Germinal center (tissue), 1 donor: Measurements from ENCODE around the gene SCAPER.
"Not testable (repeated sequence)": the region's sequence is repeated elsewhere in the genome, so short reads cannot be mapped to it uniquely, and the experiment has no call there.

Experiments
- DNase-seq: peaks from one replicate; pipeline ENCODE4 v3.0.0; 2012; ENCODE audit warnings: mixed read lengths, low spot score

Gene SCAPER

DNA sequence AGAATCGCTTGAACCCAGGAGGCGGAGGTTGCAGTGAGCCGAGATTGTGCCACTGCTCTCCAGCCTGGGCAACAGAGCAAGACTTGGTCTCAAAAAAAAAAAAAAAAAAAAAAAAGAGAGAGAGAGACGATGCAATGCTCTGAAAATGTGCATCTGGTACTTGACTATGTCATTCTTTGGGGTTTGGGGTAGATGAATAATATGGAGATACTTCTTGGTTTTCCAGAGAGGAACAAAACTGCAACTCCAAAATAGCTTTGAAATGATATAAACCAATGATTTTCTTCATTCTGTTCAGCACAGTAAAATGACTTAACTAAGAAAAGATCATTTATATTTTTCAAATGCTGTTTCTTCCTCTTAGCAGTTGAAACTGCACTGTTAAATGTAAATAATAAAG is 409.7 kb downstream of the SCAPER start:
- no peak for DNase-seq

DNA sequence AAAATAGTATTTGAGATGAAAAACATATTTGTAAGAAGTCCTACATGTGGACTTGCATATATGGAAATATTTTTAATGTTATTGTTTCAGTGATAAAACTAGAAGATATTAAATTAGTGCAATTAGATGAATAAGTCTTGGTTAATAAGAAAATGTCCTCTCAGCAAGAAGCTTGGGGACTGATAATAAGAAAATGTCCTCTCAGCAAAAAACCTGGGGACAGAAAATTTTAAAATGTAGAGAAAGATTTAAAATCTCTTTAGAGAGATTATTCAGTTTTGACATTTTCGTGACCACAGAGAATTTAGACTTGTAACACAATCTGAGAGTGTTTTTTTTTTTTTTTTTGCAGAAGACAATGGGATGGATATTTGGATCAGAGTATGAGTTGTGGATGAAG is 412.6 kb downstream of the SCAPER start:
- no peak for DNase-seq

- DNase-seq, result no peak
Measured at GRCh38 chr15:76483752-76484151, 421.4 kb downstream of the SCAPER start.

DNA sequence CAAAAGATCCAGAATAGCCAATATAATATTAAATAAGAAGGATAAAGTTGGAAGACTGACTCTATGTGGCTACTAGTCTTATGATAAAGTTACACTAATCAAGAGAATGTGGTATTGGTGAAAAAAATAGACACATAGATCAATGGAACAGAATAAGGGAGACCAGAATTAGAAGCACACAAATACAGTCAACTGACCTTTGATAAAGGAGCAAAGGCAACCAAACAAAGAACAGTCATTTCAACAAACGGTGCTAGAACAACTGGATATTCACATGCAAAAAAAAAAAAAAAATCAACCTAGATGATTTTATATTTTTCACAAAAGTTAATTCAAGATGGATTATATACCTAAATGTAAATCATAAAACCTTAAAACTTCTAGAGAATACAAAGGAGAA is 422.1 kb downstream of the SCAPER start:
- DNase-seq, result no peak

DNA sequence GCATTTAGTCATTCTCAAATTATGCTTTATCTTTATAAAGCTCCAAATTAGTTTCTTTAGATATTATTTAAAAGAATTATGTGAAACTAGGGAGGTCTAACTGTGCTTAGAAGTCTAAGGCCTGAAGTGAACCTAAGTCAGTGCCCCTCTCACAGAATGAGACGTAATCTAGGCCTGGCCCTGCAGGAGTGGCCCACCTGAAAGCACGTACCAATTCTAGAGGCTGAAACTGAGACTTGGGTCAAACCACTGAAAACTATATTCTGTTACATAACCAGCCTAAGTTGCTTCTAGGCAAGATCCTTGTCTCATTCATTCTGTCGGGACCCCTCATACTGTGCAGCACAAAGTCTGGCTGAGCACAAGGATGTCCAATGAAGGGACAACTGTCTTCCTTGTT is 424.9 kb downstream of the SCAPER start:
- no peak for DNase-seq

DNA sequence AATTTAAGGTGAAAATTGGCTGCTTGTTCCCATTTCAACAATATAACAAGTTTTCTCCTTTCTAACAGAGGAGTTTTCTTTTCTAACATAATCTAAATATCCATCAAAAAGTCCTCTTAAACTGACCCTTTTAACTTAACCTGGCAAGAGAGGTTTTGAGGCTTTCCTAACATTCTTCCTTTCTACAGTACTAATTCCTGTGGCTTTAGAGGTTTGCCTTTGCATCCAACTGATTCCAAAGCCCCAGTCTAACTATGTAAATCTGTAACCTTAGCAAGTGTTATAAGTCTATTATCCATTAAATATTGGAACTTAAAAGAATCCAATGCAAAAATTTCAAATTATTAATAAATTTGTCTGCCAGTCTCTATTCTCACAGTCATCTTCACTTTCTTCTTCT is 434.4 kb downstream of the SCAPER start:
- DNase-seq, result no peak

- DNase-seq, result no peak
Measured at GRCh38 chr15:76468722-76469121, 436.4 kb downstream of the SCAPER start.

DNA sequence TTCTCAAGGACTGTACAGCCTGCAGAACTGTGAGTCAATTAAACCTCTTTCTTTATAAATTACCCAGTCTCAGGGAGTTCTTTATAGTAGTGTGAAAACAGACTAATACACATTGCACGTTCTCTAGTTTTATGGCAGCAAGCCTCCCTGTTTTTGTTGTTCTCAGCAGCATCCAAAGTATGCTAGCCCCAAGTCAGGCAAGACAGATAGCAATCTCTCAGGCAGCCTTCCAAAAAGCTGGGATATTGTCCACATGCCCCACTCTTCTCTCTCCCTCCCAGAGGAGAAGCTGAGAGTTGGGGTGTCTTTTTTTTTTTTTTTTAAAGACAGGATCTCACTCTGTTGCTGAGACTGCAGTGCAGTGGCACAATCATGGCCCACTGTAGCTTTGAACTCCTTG is 438.0 kb downstream of the SCAPER start:
- no peak for DNase-seq

DNA sequence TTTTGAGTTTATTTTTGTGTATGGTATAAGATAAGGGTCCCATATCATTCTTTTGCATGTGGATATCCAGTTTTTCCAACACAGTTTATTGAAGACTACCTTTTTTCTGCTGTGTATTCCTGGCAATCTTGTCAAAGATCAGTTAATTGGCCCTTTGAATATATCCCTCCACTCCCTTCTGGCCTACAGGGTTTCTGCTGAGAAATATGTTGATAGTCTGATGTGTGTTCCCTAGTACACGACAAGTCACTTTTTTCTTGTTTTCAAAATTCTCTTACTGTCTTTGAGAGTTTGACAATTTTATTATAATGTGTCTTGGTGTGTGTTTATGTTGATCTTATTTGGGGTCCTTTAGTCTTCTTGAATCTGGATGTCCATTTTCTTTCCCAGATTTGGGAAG is 439.4 kb downstream of the SCAPER start:
- no peak for DNase-seq

DNA sequence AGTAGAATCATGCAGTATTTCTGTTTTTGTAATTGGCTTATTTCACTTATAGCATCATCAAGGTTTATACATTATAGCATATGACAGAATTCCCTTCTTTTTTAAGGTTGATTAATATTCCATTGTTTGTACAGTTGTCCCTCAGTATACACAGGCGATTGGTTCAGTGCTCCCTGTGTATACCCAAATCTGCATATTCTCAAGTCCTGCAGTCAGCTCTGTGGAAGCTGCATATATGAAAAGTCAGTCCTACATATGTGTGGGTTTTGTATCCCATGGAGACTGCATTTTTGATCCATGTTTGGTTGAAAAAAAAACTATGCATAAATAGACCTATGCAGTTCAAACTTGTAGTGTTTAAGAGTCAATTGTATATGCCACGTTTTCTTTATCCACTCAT is 440.9 kb downstream of the SCAPER start:
- DNase-seq, result no peak

DNA sequence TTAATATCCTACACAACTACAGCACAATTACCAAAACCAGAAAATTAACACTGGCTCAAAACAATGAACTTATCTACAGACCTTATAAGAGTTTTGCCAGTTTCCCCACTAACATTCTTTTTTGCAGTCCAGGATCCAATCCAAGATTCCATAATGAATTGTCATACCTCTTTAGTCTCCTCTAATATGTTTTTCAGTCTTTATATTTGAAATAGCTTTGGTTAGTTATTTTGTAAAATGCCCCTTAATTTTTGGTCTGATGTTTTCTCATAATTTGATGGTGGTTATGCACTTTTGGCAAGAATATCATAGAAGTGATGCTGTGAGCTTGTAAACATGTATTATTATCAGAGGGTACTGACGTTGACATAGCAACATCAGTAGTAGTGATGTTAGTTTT is 444.3 kb downstream of the SCAPER start:
- DNase-seq, result no peak

DNA sequence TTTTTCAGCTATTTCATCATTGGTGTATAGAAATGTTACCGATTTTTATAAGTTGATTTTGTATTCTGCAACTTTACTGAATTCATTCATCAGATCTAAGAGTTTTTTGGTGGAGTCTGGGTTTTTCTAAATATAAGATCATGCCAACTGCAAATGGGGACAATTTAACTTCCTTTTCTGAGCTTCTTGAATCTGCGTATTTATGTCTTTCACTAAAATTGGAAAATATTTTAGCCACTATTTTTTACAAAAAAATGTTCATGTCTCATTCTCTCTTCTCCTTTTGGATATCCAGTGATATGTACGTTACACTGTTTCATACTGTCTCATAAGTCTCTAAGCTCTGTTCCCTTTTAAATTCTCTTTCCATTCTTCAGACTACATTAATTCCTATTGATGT is 444.8 kb downstream of the SCAPER start:
- no peak for DNase-seq

- no peak for DNase-seq
Measured at GRCh38 chr15:76451540-76451939, 453.6 kb downstream of the SCAPER start.

DNA sequence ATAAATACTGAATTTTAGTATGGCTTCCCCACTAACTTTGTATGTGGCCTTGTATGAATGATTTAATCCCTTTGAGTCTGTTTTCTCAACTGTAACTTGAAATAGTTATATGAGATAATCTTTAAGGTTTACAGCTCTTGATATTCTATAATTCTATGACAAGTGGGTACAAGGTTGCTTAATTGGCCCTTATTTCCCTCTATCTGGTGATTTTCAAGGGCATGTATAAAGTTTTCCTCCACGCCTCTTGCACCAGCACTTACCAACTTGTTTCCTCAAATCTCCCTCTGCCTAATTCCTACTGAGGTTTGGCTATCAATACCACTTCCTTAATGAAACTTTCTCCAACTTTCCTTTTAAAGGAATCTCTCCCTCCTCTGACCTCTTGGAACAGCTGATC is 455.7 kb downstream of the SCAPER start:
- DNase-seq, result no peak

GRCh38 chr15:76448755-76449154 is 456.4 kb downstream of the SCAPER start:
- no peak for DNase-seq

DNA sequence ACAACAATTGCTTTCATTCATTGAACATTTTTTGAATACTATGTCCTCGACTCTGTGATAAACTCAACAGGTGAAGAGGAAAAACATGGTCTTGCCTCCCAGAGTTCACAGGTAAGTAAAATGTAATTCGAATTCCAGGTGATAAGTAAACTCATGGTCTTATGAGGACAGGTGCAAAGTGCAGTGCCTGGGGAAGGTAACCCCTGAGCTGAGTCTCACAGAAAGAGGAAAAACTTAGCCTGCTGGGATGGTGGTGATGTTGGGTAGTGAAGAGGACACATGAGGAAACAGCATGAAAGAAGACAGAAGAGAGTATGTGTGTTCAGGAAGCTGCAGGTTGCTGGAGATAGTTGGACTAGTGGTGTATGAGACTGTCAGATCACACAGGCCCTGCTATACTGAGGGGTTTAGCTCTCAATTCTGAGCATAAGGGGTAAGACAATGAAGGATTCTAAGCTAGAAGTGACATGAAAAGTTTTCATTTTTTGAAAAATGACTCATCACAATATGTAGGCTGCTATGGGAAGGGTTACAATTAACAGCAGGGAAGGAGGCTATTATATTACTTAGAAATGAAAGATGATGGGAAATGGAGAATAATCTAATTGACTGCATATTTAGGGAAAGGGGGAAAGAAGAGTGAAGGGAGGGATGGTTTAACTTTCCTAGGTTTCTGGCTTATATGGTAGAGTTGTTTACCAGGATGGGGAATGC is 457.3 kb downstream of the SCAPER start:
- DNase-seq, result no peak

GRCh38 chr15:76440441-76440840 is 464.7 kb downstream of the SCAPER start:
- no peak for DNase-seq

GRCh38 chr15:76439542-76439941 is 465.6 kb downstream of the SCAPER start:
- DNase-seq, result no peak

- DNase-seq, result no peak
Measured at GRCh38 chr15:76433798-76434400, 471.2 kb downstream of the SCAPER start.

DNA sequence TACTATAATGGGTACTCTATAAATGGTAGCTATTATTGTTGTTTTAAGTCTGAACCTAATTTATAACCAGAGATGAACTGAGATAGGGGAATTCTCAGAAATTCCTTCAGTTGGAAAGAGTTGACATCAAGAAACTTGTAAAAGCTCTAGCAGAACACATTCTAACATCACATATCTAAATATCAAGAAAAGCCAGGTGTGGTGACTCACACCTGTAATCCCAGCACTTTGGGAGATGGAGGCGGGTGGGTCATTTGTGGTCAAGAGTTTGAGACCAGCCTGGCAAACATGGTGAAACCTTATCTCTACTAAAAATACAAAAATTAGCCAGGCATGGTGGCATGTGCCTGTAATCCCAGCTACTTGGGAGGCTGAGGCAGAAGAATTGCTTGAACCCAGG is 472.1 kb downstream of the SCAPER start:
- DNase-seq, result not testable (repeated sequence)

DNA sequence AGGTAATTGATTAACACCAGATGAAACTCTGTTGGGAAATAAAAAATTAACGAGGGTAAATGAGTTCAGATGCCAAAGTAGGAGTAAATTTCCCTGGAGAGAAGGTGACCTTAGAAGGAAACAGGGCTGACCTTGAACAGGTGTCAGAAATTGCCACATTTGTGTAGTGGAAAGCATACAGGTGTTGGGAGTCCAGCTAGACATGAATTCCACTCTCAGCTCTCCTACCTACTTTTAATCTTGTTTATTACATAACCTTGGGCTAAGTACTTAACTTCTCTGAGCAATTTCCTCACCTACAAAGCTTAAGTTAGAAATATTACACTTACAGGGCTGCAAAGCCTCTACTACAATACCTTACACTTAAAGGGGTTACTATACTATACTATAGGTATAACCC is 472.5 kb downstream of the SCAPER start:
- no peak for DNase-seq

DNA sequence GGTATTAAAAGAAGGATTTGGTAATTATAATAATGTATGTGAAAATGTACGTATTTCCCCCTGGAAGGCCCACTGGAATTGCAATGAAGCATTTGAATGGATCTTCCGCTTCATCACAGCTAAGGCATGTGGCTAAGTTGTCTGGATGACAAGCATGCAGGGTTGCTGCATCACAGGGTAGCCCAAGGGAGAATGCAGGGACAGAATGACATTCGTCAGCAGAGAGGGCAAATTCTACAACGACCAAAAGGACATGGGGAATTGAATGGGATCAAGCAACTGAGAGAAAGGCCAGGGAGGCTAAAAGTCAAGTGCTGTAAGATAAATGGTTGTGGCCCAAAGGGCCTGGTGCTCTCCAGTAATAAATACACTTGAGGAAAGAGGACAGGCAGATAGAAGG is 473.2 kb downstream of the SCAPER start:
- no peak for DNase-seq

GRCh38 chr15:76430711-76431110 is 474.4 kb downstream of the SCAPER start:
- not testable (repeated sequence) for DNase-seq

GRCh38 chr15:76429661-76430060 is 475.5 kb downstream of the SCAPER start:
- DNase-seq, result no peak
